HepG2 (cell line): ENCODE data around the gene LYRM4. TPM values are rescaled to one million over a fixed set of nuclear protein-coding genes. Genes with fewer than 3 reads are reported as not detected.

Experiments used
- DMAP1 ChIP-seq: IDR thresholded peaks from 2 replicates; pipeline ENCODE4 v1.6.1; 2016
- GATAD2A ChIP-seq: IDR thresholded peaks from 2 replicates; pipeline ENCODE4 v1.6.1; 2016
- HNF4A ChIP-seq: sonication (generic); formaldehyde crosslinking; IDR thresholded peaks from 2 replicates; pipeline ENCODE4 v1.4.0; 2020; ENCODE audit warnings: missing genetic modification reagents
- HNF4G ChIP-seq, 2 experiments: sonication (generic) in 1 of 2; formaldehyde crosslinking in 1 of 2; IDR thresholded peaks; 2 replicates each; pipeline versions ENCODE4 v1.4.0 to v1.6.1; 2011 to 2020; ENCODE audit warnings: borderline replicate concordance in 2 of 2, low read depth in 2 of 2, mild to moderate bottlenecking in 2 of 2, low read length in 1 of 2, missing genetic modification reagents in 1 of 2, moderate library complexity in 1 of 2
- LCORL ChIP-seq, 2 experiments: fragments of 450-650 bp in 1 of 2; sonication (generic) in 1 of 2; formaldehyde crosslinking in 1 of 2; IDR thresholded peaks; 2 replicates each; pipeline versions ENCODE4 v1.5.0 to v1.6.1; 2017 to 2020; ENCODE audit warnings: antibody characterized with exemption in 1 of 2, missing genetic modification reagents in 1 of 2
- MXD4 ChIP-seq: IDR thresholded peaks from 2 replicates; pipeline ENCODE4 v1.6.1; 2016; ENCODE audit warnings: mild to moderate bottlenecking, missing biosample characterization, missing genetic modification reagents
- MZF1 ChIP-seq: sonication (generic); formaldehyde crosslinking; IDR thresholded peaks from 2 replicates; pipeline ENCODE4 v1.8.1; 2023; ENCODE audit warnings: mild to moderate bottlenecking, missing genetic modification reagents, borderline replicate concordance
- PHF8 ChIP-seq: sonication (generic); formaldehyde crosslinking; IDR thresholded peaks from 2 replicates; pipeline ENCODE4 v1.5.0; 2020; ENCODE audit warnings: missing genetic modification reagents
- SNAPC2 ChIP-seq: sonication (generic); formaldehyde crosslinking; IDR thresholded peaks from 2 replicates; pipeline ENCODE4 v1.8.1; 2022; ENCODE audit warnings: mild to moderate bottlenecking, missing genetic modification reagents
- SSRP1 ChIP-seq: IDR thresholded peaks from 2 replicates; pipeline ENCODE4 v1.6.1; 2016; ENCODE audit warnings: control low read depth
- ZMYM4 ChIP-seq: sonication (generic); formaldehyde crosslinking; IDR thresholded peaks from 2 replicates; pipeline ENCODE4 v1.8.1; 2023; ENCODE audit warnings: mild to moderate bottlenecking, missing genetic modification reagents
- ZNF331 ChIP-seq: sonication (generic); formaldehyde crosslinking; IDR thresholded peaks from 2 replicates; pipeline ENCODE4 v1.4.0; 2020; ENCODE audit warnings: missing genetic modification reagents
- ZNF619 ChIP-seq: sonication (generic); formaldehyde crosslinking; IDR thresholded peaks from 2 replicates; pipeline ENCODE4 v1.4.0; 2020; ENCODE audit warnings: mild to moderate bottlenecking, missing genetic modification reagents
- ZNF678 ChIP-seq: sonication (generic); formaldehyde crosslinking; IDR thresholded peaks from 2 replicates; pipeline ENCODE4 v1.4.0; 2020; ENCODE audit warnings: mild to moderate bottlenecking, missing genetic modification reagents
- polyA plus RNA-seq, 8 experiments: library from polyadenylated mRNA; depleted of rRNA in 3 of 8; stranded (reverse) in 7 of 8; unstranded in 1 of 8; fragments of >200 nt; fragmentation: Illumina TruSeq in 4 of 8; extraction: Trizol in 4 of 8; gene quantifications; 2 replicates each; pipeline versions ENCODE4 v1.2.1 to v1.2.3, GENCODE V29; 2011 to 2016; ENCODE audit warnings: low read depth in 4 of 8, missing spikeins in 1 of 8, mixed read lengths in 1 of 8; ENCODE audit not compliant: insufficient read depth in 1 of 8
- total RNA-seq, 5 experiments: library from RNA; depleted of rRNA; stranded (reverse); fragments of >200 nt; fragmentation: Illumina TruSeq; extraction: Trizol; gene quantifications; 2 replicates each; pipeline ENCODE4 v1.2.3, GENCODE V29; 2016; ENCODE audit warnings: low read depth in 1 of 5
- TF ChIP-seq, protein P1 (sequence below): sonication (generic); formaldehyde crosslinking; IDR thresholded peaks from 2 replicates; pipeline ENCODE4 v1.4.0; 2020; ENCODE audit warnings: missing genetic modification reagents, mild to moderate bottlenecking, borderline replicate concordance
- TF ChIP-seq, protein P2 (sequence below): sonication (generic); formaldehyde crosslinking; IDR thresholded peaks from 2 replicates; pipeline ENCODE4 v1.5.0; 2020; ENCODE audit warnings: missing genetic modification reagents
- TF ChIP-seq, protein P3 (sequence below): sonication (generic); formaldehyde crosslinking; IDR thresholded peaks from 2 replicates; pipeline ENCODE4 v1.5.0; 2020; ENCODE audit warnings: missing genetic modification reagents

The LYRM4 gene
- total and polyA plus RNA-seq, 2 of the 13 experiments (the other 11 are each of a cell fraction or from before 2014, with no cell fraction given): 64.6 to 67.5 TPM

DNA sequence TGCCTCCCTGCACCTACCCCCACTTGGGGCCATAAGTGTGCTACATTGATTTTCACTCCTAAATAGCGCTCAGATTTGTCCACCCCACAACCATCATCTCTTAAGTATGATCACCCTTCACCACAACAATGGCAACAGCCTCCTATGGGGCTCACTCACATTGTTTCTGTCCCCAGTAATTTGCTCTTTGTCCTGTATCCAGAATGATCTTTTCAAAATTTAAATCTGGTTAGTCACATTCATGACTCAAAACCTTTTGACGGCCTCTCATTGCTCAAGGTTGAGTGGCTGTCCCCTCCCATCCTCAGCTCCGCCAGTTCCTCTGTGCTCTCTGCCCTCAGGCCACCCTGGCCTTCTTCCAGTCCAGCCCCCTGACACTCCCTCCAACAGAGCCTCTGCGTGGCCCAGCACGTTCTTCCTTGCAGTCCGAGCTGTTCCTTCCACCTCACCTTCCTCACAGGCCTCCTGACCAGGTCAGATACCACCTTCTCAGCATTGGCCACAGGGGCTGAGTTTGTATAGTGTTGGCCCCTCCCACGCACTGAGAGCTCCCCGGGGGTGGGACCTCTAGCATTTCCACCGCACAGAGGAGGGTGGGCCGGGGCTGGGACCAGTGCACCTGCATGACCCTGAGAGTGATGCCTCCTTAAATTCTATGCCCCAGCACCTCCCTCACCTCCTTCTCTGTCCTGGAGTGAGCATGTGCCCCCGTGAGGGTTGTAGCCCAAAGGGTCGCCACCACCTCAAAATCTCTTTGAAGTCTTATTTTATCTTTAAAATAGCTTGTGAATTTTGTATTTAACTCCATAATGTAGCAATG lies 178.1 kb downstream of the LYRM4 start (continued):
- TF ChIP-seq, protein P1, sequence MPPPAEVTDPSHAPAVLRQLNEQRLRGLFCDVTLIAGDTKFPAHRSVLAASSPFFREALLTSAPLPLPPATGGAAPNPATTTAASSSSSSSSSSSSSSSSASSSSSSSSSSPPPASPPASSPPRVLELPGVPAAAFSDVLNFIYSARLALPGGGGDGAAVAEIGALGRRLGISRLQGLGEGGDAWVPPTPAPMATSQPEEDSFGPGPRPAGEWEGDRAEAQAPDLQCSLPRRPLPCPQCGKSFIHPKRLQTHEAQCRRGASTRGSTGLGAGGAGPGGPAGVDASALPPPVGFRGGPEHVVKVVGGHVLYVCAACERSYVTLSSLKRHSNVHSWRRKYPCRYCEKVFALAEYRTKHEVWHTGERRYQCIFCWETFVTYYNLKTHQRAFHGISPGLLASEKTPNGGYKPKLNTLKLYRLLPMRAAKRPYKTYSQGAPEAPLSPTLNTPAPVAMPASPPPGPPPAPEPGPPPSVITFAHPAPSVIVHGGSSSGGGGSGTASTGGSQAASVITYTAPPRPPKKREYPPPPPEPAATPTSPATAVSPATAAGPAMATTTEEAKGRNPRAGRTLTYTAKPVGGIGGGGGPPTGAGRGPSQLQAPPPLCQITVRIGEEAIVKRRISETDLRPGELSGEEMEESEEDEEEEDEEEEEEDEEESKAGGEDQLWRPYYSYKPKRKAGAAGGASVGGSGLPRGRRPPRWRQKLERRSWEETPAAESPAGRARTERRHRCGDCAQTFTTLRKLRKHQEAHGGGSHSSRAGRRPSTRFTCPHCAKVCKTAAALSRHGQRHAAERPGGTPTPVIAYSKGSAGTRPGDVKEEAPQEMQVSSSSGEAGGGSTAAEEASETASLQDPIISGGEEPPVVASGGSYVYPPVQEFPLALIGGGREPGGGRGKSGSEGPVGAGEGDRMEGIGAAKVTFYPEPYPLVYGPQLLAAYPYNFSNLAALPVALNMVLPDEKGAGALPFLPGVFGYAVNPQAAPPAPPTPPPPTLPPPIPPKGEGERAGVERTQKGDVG (CRISPR knock-in tag): peak; percentile 70; the same call in 1 of the 2 replicates
- TF ChIP-seq ZMYM4 (CRISPR knock-in tag) (peak; percentile 84), LCORL (IDR thresholded peaks at IDR 0.05) (peak; percentile 64), LCORL (CRISPR knock-in tag; IDR thresholded peaks at IDR 0.05) (peak; percentile 89), ZNF331 (CRISPR knock-in tag) (peak; percentile 32; the same call in 1 of the 2 replicates), PHF8 (CRISPR knock-in tag) (peak; percentile 54), ZNF619 (CRISPR knock-in tag) (0 out of 2 replicates have a peak, but pooled peaks have one; percentile 37), MXD4 (CRISPR knock-in tag) (peak; percentile 68; the same call in 1 of the 2 replicates), SNAPC2 (no peak; the same call in none of the 2 replicates), DMAP1 (CRISPR knock-in tag) (peak; percentile 38; the same call in 1 of the 2 replicates), GATAD2A (CRISPR knock-in tag) (peak; percentile 60), HNF4G (IDR thresholded peaks at IDR 0.05; ENCODE audit: borderline replicate concordance, low read depth, low read length) (peak; percentile 27; the same call in 1 of the 2 replicates), HNF4G (CRISPR knock-in tag; IDR thresholded peaks at IDR 0.05; ENCODE audit: borderline replicate concordance, low read depth) (peak; percentile 76), ZNF678 (peak; percentile 77; the same call in 1 of the 2 replicates), SSRP1 (CRISPR knock-in tag) (no peak), HNF4A (CRISPR knock-in tag) (peak; percentile 80), MZF1 (CRISPR knock-in tag) (no peak)
- TF ChIP-seq, protein P2, sequence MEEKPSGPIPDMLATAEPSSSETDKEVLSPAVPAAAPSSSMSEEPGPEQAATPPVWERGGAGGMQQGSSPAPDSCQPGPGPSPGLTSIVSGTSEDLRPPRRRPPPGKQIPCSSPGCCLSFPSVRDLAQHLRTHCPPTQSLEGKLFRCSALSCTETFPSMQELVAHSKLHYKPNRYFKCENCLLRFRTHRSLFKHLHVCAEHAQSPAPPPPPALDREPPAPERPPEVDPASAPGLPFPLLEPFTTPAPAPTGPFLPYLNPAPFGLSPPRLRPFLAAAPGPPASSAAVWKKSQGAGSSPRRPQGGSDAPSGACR: no peak
- TF ChIP-seq, protein P3, sequence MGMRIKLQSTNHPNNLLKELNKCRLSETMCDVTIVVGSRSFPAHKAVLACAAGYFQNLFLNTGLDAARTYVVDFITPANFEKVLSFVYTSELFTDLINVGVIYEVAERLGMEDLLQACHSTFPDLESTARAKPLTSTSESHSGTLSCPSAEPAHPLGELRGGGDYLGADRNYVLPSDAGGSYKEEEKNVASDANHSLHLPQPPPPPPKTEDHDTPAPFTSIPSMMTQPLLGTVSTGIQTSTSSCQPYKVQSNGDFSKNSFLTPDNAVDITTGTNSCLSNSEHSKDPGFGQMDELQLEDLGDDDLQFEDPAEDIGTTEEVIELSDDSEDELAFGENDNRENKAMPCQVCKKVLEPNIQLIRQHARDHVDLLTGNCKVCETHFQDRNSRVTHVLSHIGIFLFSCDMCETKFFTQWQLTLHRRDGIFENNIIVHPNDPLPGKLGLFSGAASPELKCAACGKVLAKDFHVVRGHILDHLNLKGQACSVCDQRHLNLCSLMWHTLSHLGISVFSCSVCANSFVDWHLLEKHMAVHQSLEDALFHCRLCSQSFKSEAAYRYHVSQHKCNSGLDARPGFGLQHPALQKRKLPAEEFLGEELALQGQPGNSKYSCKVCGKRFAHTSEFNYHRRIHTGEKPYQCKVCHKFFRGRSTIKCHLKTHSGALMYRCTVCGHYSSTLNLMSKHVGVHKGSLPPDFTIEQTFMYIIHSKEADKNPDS (CRISPR knock-in tag): no peak
